GM23338 (cell line): ENCODE data around the gene INTS13. TPM values are rescaled to one million over a fixed set of nuclear protein-coding genes. Genes with fewer than 3 reads are reported as not detected.

Experiments used
- ATAC-seq: fragments of 200-7000 bp; cut with Tn5 transposase; 3 replicates; pipeline ENCODE4 v1.9.1; 2020
- DNase-seq: peaks from one replicate; pipeline ENCODE4 v3.0.0-alpha.2; 2015; ENCODE audit warnings: low spot score
- H2AFZ ChIP-seq: fragments of 200-600 bp; sonication (generic); 2 replicates; pipeline ENCODE4 v1.8.0; 2016; ENCODE audit warnings: antibody characterized with exemption, mild to moderate bottlenecking, moderate library complexity
- H3F3A ChIP-seq: fragments of 200-600 bp; sonication (generic); replicated peaks from 2 replicates; pipeline ENCODE4 v1.8.0; 2017; ENCODE audit warnings: antibody characterized with exemption, mixed run types, low read depth
- H3K27ac ChIP-seq: fragments of 200-600 bp; sonication (generic); 2 replicates; pipeline ENCODE4 v1.6.1; 2016; ENCODE audit warnings: low read depth
- H3K27me3 ChIP-seq: fragments of 200-600 bp; sonication (generic); 2 replicates; pipeline ENCODE4 v1.8.0; 2016; ENCODE audit warnings: mild to moderate bottlenecking, mixed run types, moderate library complexity; ENCODE audit not compliant: insufficient read depth
- H3K36me3 ChIP-seq: fragments of 200-600 bp; sonication (generic); 2 replicates; pipeline ENCODE4 v1.8.0; 2016; ENCODE audit warnings: mild to moderate bottlenecking; ENCODE audit not compliant: insufficient read depth
- H3K4me1 ChIP-seq: fragments of 200-600 bp; sonication (generic); 2 replicates; pipeline ENCODE4 v1.8.0; 2016; ENCODE audit warnings: mild to moderate bottlenecking, moderate library complexity; ENCODE audit not compliant: insufficient read depth
- H3K4me2 ChIP-seq: fragments of 200-600 bp; sonication (generic); 2 replicates; pipeline ENCODE4 v1.7.1; 2017; ENCODE audit warnings: mixed run types
- H3K4me3 ChIP-seq: fragments of 200-600 bp; sonication (generic); 2 replicates; pipeline ENCODE4 v1.6.1; 2016; ENCODE audit warnings: mixed run types
- H3K79me2 ChIP-seq: fragments of 200-600 bp; sonication (generic); replicated peaks from 2 replicates; pipeline ENCODE4 v1.8.0; 2017; ENCODE audit warnings: mild to moderate bottlenecking; ENCODE audit not compliant: insufficient read depth
- H3K9me2 ChIP-seq: fragments of 200-600 bp; sonication (generic); 2 replicates; pipeline ENCODE4 v1.8.0; 2017; ENCODE audit not compliant: insufficient read depth
- H4K20me1 ChIP-seq: fragments of 200-600 bp; sonication (generic); replicated peaks from 2 replicates; pipeline ENCODE4 v1.8.0; 2017; ENCODE audit warnings: mild to moderate bottlenecking; ENCODE audit not compliant: insufficient read depth
- H3K27ac Mint-ChIP-seq: 2 replicates; pipeline ENCODE4 v1.8.0; 2020; ENCODE audit warnings: inconsistent platforms, mild to moderate bottlenecking, moderate library complexity, mixed read lengths
- H3K27me3 Mint-ChIP-seq: 3 replicates; pipeline ENCODE4 v1.8.0; 2022; ENCODE audit warnings: low read depth, mild to moderate bottlenecking, moderate library complexity, mixed read lengths, inconsistent platforms; ENCODE audit not compliant: insufficient read depth, poor library complexity
- H3K36me3 Mint-ChIP-seq: 3 replicates; pipeline ENCODE4 v1.8.0; 2021; ENCODE audit warnings: low read depth, mild to moderate bottlenecking, inconsistent platforms, moderate library complexity, mixed read lengths
- H3K4me1 Mint-ChIP-seq: 3 replicates; pipeline ENCODE4 v1.8.0; 2020; ENCODE audit warnings: mild to moderate bottlenecking, inconsistent platforms, mixed read lengths
- H3K4me3 Mint-ChIP-seq: 3 replicates; pipeline ENCODE4 v1.8.0; 2021; ENCODE audit warnings: moderate library complexity, mild to moderate bottlenecking, inconsistent platforms, mixed read lengths
- H3K9me3 Mint-ChIP-seq: 3 replicates; pipeline ENCODE4 v1.8.0; 2020; ENCODE audit warnings: moderate library complexity, mild to moderate bottlenecking, inconsistent platforms, mixed read lengths
- CREB1 ChIP-seq: fragments of 250-450 bp; sonication (Bioruptor Pico); IDR thresholded peaks from 2 replicates; pipeline ENCODE4 v1.5.0; 2020; ENCODE audit warnings: low read depth, mild to moderate bottlenecking, moderate library complexity
- EZH2 ChIP-seq: fragments of 200-600 bp; sonication (generic); IDR thresholded peaks from one replicate; pipeline ENCODE4 v1.8.0; 2017; ENCODE audit warnings: antibody characterized with exemption, mild to moderate bottlenecking, low read depth; ENCODE audit not compliant: unreplicated experiment
- NANOG ChIP-seq: IDR thresholded peaks from 2 replicates; pipeline ENCODE4 v1.6.1; 2016; ENCODE audit warnings: antibody characterized with exemption, borderline replicate concordance
- POLR2AphosphoS5 ChIP-seq: IDR thresholded peaks from 2 replicates; pipeline ENCODE4 v1.6.1; 2016; ENCODE audit warnings: antibody characterized with exemption, low read depth
- STAT1 ChIP-seq: IDR thresholded peaks from one replicate; pipeline ENCODE4 v1.6.1; 2016; ENCODE audit warnings: antibody characterized with exemption; ENCODE audit not compliant: unreplicated experiment
- ZNF114 ChIP-seq: fragments of 250-450 bp; sonication (Bioruptor Pico); IDR thresholded peaks from 2 replicates; pipeline ENCODE4 v1.5.0; 2020; ENCODE audit warnings: mild to moderate bottlenecking, moderate library complexity
- polyA plus RNA-seq: library from polyadenylated mRNA; unstranded; fragments of >200 nt; fragmentation: Nextera tagmentation; extraction: Ambion mirVana; gene quantifications from 2 replicates; pipeline ENCODE4 v1.2.1, GENCODE V29; 2016
- total RNA-seq: library from RNA; depleted of rRNA; stranded (reverse); fragments of >200 nt; shearing (Covaris generic); gene quantifications from 2 replicates; pipeline ENCODE4 v1.2.3, GENCODE V29; 2014
- TF ChIP-seq, protein P1 (sequence below), 2 experiments: fragments of 200-600 bp in 1 of 2; sonication (generic) in 1 of 2; conservative IDR thresholded peaks; 2 replicates each; pipeline versions ENCODE4 v1.5.1 to v1.6.1; 2016 to 2017; ENCODE audit warnings: antibody characterized with exemption in 2 of 2, low read depth in 2 of 2, mild to moderate bottlenecking in 2 of 2, moderate library complexity in 1 of 2
- TF ChIP-seq, protein P2 (sequence below): fragments of 250-450 bp; sonication (Bioruptor Pico); IDR thresholded peaks from 2 replicates; pipeline ENCODE4 v1.5.0; 2020; ENCODE audit warnings: mild to moderate bottlenecking, moderate library complexity

Gene INTS13
- total and polyA plus RNA-seq, 2 experiments from 2014 or later, result 91.3 to 94.1 TPM

DNA sequence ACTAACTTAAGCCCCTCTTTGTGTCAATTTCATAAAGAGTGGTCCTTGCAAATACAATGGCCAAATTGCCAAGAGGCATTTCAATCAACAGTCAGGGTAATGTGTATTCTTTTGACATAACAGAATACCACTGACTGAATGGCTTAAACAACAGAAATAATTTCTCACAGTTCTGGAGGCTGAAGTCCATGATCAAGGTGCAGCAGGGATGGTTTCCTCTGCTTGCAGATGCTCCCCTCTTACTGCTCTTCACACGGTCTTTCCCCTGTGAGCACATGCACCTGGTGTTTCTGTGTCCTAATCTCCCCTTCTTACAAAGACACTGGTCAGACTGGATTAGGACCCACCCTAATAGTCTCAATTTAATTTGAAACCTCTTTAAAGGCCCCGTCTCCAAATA lies 32.4 kb upstream of the INTS13 start:
- Histone ChIP-seq H3K4me1 (no peaks in the 10 kb centered on the region), H3K4me3 (no peak overlapping the region), H3K4me2 (no peak overlapping the region), H3K27me3 (no peaks in the 10 kb centered on the region), H3K9me2 (no peaks in the 10 kb centered on the region), H3F3A (no peaks in the 10 kb centered on the region), H3K27ac (no peak overlapping the region), H3K36me3 (peaks cover 11% of the 10 kb centered on the region; the same call in 1 of the 2 replicates), H2AFZ (no peak overlapping the region), H4K20me1 (no peaks in the 10 kb centered on the region), H3K79me2 (no peaks in the 10 kb centered on the region)
- Mint-ChIP-seq H3K4me3 (no peak overlapping the region), H3K4me1 (no peaks in the 10 kb centered on the region), H3K27me3 (no peaks in the 10 kb centered on the region), H3K36me3 (peaks cover 18% of the 10 kb centered on the region; the same call in 2 of the 3 replicates), H3K27ac (no peak overlapping the region), H3K9me3 (no peaks in the 10 kb centered on the region)
- TF ChIP-seq STAT1 (no peak), NANOG (no peak), CREB1 (CRISPR knock-in tag) (no peak)
- no peak for DNase-seq
- ATAC-seq, result no peak

DNA sequence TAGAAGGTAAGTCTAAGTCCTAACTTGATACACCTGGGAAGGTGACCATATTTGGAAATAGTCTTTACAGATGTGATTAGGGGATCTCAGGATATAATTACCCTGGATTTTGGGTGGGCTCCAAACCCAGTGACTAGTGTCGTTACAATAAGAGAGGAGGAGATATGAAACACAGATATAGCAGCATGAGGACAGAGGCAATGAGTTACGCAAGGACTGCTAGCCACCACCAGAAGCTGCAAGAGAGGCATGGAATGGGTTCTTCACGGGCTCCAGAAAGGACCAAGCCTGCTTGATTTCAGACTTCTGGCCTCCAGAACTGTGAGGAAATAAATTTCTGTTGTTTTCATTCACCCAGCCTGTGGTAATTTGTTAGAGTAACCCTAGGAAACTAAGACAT lies 29.1 kb upstream of the INTS13 start:
- no peak for DNase-seq
- no peak overlapping the region for H3K4me2 ChIP-seq
- Mint-ChIP-seq H3K4me3 (no peak overlapping the region), H3K9me3 (no peaks in the 10 kb centered on the region), H3K27me3 (no peaks in the 10 kb centered on the region), H3K4me1 (no peaks in the 10 kb centered on the region), H3K27ac (no peak overlapping the region), H3K36me3 (peaks cover 11% of the 10 kb centered on the region; the same call in 2 of the 3 replicates)
- H3K79me2 ChIP-seq, result no peaks in the 10 kb centered on the region
- no peak overlapping the region for H3K4me3 ChIP-seq
- no peak overlapping the region for H3K27ac ChIP-seq
- no peaks in the 10 kb centered on the region for H3K27me3 ChIP-seq
- no peaks in the 10 kb centered on the region for H3K4me1 ChIP-seq
- no peaks in the 10 kb centered on the region for H4K20me1 ChIP-seq
- no peaks in the 10 kb centered on the region for H3K9me2 ChIP-seq
- no peak for ATAC-seq
- no peak overlapping the region for H2AFZ ChIP-seq
- no peak for TF ChIP-seq POLR2AphosphoS5
- TF ChIP-seq EZH2, result no peak
- peaks cover 20% of the 10 kb centered on the region; the same call in 1 of the 2 replicates for H3K36me3 ChIP-seq
- no peaks in the 10 kb centered on the region for H3F3A ChIP-seq

DNA sequence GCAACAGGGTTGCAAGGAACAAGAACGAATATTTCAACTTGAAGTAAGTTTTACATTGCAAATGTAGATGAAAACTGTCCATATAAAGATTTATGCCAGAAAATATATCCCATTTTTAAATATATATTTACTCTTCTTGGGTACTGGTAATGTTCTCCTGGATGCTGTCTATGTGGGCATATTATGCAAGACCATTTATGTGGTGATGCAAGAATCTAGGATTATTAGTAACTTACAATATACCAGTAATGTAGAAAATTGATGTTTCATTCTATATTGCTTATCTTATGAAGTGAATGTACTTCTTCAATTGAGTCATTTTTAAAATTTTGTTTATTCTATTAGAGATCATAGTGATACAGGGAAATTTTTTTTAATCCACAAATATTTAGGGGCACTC lies 25.6 kb upstream of the INTS13 start:
- Mint-ChIP-seq H3K27me3 (no peaks in the 10 kb centered on the region), H3K36me3 (peaks cover 6% of the 10 kb centered on the region; the same call in 1 of the 3 replicates), H3K27ac (no peak overlapping the region), H3K9me3 (no peaks in the 10 kb centered on the region), H3K4me3 (no peak overlapping the region), H3K4me1 (no peaks in the 10 kb centered on the region)
- Histone ChIP-seq H4K20me1 (no peaks in the 10 kb centered on the region), H3K4me3 (no peak overlapping the region), H2AFZ (no peak overlapping the region), H3K4me1 (no peaks in the 10 kb centered on the region), H3K36me3 (peaks cover 20% of the 10 kb centered on the region; the same call in 1 of the 2 replicates), H3K4me2 (no peak overlapping the region), H3K79me2 (no peaks in the 10 kb centered on the region), H3K27ac (no peak overlapping the region), H3K9me2 (no peaks in the 10 kb centered on the region), H3F3A (no peaks in the 10 kb centered on the region), H3K27me3 (no peaks in the 10 kb centered on the region)
- DNase-seq (no peak), ATAC-seq (no peak)
- TF ChIP-seq POLR2AphosphoS5 (no peak), NANOG (no peak), ZNF114 (CRISPR knock-in tag) (no peak), CREB1 (CRISPR knock-in tag) (no peak), EZH2 (no peak)
- TF ChIP-seq, protein P1, sequence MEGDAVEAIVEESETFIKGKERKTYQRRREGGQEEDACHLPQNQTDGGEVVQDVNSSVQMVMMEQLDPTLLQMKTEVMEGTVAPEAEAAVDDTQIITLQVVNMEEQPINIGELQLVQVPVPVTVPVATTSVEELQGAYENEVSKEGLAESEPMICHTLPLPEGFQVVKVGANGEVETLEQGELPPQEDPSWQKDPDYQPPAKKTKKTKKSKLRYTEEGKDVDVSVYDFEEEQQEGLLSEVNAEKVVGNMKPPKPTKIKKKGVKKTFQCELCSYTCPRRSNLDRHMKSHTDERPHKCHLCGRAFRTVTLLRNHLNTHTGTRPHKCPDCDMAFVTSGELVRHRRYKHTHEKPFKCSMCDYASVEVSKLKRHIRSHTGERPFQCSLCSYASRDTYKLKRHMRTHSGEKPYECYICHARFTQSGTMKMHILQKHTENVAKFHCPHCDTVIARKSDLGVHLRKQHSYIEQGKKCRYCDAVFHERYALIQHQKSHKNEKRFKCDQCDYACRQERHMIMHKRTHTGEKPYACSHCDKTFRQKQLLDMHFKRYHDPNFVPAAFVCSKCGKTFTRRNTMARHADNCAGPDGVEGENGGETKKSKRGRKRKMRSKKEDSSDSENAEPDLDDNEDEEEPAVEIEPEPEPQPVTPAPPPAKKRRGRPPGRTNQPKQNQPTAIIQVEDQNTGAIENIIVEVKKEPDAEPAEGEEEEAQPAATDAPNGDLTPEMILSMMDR (conservative IDR thresholded peaks at IDR 0.05; ENCODE audit: low read depth in 2 of 2), result no peak
- TF ChIP-seq, protein P2, sequence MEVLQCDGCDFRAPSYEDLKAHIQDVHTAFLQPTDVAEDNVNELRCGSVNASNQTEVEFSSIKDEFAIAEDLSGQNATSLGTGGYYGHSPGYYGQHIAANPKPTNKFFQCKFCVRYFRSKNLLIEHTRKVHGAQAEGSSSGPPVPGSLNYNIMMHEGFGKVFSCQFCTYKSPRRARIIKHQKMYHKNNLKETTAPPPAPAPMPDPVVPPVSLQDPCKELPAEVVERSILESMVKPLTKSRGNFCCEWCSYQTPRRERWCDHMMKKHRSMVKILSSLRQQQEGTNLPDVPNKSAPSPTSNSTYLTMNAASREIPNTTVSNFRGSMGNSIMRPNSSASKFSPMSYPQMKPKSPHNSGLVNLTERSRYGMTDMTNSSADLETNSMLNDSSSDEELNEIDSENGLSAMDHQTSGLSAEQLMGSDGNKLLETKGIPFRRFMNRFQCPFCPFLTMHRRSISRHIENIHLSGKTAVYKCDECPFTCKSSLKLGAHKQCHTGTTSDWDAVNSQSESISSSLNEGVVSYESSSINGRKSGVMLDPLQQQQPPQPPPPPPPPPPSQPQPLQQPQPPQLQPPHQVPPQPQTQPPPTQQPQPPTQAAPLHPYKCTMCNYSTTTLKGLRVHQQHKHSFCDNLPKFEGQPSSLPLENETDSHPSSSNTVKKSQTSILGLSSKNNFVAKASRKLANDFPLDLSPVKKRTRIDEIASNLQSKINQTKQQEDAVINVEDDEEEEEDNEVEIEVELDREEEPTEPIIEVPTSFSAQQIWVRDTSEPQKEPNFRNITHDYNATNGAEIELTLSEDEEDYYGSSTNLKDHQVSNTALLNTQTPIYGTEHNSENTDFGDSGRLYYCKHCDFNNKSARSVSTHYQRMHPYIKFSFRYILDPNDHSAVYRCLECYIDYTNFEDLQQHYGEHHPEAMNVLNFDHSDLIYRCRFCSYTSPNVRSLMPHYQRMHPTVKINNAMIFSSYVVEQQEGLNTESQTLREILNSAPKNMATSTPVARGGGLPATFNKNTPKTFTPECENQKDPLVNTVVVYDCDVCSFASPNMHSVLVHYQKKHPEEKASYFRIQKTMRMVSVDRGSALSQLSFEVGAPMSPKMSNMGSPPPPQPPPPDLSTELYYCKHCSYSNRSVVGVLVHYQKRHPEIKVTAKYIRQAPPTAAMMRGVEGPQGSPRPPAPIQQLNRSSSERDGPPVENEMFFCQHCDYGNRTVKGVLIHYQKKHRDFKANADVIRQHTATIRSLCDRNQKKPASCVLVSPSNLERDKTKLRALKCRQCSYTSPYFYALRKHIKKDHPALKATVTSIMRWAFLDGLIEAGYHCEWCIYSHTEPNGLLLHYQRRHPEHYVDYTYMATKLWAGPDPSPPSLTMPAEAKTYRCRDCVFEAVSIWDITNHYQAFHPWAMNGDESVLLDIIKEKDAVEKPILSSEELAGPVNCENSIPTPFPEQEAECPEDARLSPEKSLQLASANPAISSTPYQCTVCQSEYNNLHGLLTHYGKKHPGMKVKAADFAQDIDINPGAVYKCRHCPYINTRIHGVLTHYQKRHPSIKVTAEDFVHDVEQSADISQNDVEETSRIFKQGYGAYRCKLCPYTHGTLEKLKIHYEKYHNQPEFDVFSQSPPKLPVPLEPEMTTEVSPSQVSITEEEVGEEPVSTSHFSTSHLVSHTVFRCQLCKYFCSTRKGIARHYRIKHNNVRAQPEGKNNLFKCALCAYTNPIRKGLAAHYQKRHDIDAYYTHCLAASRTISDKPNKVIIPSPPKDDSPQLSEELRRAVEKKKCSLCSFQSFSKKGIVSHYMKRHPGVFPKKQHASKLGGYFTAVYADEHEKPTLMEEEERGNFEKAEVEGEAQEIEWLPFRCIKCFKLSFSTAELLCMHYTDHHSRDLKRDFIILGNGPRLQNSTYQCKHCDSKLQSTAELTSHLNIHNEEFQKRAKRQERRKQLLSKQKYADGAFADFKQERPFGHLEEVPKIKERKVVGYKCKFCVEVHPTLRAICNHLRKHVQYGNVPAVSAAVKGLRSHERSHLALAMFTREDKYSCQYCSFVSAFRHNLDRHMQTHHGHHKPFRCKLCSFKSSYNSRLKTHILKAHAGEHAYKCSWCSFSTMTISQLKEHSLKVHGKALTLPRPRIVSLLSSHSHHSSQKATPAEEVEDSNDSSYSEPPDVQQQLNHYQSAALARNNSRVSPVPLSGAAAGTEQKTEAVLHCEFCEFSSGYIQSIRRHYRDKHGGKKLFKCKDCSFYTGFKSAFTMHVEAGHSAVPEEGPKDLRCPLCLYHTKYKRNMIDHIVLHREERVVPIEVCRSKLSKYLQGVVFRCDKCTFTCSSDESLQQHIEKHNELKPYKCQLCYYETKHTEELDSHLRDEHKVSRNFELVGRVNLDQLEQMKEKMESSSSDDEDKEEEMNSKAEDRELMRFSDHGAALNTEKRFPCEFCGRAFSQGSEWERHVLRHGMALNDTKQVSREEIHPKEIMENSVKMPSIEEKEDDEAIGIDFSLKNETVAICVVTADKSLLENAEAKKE (CRISPR knock-in tag), result no peak
